Activated T-cell treated with anti-CD3 and anti-CD28 coated beads for 1 hour (primary cell): ENCODE results near the gene GOLGB1.
"Not testable (repeated sequence)": the region's sequence is repeated elsewhere in the genome, so short reads cannot be mapped to it uniquely, and the experiment has no call there.

Experiments used
- DNase-seq: peaks from one replicate; pipeline ENCODE4 v3.0.0-alpha.2; 2020; ENCODE audit warnings: low read depth

Gene GOLGB1

DNA sequence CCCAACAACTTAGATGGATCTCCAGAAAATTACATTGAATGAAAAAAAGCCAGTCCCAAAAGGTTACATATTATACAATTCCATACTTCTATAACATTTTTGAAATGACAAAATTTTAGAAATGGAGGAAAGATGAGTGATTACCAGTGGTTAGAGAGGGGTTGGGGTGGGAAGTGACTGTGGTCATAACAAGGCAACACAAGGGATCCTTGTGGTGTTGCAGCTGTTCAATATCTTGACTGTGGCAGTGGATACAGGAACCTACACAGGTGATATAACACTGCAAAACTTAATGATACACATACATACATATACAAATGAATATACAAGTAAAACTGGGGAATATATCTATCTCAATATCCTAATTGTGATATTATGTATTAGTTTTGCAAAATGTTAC is 9.6 kb downstream of the GOLGB1 start:
- DNase-seq, result no peak

DNA sequence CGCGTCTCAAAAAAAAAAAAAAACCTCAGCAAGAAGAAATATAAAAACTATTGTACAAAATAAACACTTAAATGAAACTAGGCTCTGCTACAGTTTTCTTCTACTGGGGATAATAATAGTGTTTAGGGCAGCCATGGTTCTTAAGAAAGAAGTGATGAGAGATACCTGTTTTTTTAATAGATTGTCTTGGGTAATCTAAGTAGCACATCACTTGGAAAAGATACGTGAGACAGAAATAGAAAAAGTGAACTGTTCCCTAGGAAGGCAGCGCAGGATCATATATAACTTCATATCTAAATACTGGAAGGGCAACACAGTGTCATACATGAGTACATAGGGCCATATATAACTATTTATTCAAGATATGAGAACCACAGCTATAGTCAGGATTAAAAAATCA is 11.9 kb downstream of the GOLGB1 start:
- DNase-seq, result no peak

DNA sequence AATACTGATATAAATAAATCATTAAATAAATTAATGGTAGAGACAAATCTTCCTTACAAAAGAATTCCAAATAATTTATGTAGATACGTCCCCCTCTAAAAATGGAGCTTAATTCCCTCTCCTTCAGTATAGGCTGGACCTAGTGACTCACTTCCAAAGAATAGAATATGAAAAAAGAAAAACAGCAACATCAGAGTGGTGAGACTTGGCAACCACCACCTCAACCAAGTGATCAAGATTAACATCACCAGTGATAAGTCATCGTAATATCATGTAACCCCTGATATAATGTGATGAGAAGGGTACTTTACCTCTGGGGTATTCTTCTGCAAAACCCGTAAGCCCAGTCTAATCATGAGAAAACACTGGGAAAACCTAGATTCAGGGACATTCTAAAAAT is 13.4 kb downstream of the GOLGB1 start:
- DNase-seq, result no peak

DNA sequence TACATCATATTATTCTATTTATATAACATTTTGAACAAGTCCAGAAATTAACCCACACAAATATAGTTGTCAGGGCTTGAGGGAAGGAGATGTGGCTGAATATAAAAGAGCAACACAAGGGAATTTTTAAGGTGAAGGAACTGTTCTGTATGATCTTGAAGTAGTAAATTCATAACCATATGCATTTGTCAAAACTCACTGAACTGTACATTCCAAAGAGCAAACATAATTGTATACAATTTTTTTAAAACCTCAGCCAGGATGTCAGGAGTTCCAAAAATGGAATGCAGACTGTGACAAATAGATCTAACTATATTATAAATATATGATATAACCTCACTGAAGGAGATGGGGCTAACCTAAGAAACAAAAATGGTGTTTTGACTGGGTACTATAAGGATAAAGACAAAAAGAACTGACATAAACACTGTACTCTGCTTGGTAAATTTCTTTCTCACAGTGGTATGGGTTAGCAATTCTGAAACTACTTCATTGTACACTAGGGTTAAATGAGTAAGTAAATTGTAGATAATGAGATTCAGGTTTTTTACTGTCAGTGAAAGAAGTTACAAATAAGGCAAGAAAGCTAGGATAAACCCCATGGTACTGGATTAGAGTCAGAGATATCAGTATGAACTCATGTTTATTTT is 14.4 kb downstream of the GOLGB1 start:
- no peak for DNase-seq

DNA sequence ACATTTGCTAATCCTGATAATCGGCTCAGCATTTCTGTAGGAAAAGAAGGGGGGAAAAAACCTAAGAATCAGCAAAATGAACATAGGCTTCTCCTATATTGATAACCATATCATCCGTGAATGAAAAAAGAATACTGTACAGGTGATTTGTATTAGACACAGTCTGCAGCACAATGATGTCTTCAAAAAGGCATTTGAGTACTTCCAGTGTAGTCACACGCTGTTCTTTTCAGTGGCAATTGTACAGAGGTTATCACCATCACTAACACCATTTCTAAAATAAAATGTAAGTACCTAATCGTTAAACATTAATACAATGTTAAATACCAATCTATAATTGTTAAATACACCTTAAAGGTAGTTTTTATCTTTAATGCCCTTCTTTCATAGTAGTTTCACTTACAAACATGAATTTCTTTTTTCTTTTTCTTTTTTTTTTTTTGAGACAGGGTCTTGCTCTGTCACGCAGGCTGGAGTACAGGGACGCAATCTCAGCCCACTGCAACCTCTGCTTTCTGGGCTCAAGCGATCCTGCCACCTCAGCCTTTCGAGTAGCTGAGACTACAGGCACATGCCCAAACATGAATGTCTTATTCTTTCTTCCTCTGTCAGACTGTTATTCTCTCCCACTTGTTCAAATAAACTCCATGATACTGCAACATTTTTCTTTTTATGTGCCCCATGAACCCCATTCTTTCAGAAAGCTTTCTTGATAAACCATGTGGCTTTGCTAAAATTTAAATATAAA is 18.4 kb downstream of the GOLGB1 start:
- no peak for DNase-seq

DNA sequence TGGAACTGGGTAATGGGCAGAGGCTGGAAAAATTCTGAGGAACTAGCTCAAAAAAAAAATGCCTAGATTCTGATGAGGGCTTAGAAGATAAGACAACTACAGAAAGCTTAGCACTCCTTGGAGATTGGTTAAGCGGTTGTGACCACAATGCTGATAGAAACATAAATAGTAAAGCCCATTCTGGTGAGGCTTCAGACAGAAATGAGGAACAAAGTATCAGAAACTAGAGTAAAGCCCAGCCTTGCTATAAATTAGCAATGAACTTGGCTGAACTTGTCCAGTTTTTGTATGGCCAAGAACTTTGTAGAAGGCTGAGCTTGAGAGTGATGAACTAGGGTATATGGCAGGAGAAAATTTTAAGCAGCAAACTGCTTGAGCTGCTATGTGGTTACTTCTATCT is 25.4 kb downstream of the GOLGB1 start:
- DNase-seq, result no peak

DNA sequence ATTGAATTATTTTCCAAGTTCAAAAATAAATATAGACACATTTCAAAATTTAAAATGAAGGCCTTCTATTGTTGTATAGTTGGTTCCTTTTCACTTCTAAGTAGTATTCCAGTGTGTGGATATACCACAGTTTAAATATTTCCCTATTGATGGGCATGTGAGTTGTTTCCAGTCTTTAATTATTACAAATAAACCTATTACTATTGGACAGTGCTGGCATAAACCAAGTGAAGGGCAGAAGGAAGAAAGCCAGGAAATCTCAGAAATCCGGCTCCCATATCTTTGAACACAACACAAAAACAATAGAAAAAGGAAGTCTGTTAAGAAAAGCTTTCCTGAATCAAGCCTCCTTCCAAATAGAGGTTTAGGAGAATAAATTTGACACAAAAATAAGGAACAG is 26.1 kb downstream of the GOLGB1 start:
- DNase-seq, result no peak

DNA sequence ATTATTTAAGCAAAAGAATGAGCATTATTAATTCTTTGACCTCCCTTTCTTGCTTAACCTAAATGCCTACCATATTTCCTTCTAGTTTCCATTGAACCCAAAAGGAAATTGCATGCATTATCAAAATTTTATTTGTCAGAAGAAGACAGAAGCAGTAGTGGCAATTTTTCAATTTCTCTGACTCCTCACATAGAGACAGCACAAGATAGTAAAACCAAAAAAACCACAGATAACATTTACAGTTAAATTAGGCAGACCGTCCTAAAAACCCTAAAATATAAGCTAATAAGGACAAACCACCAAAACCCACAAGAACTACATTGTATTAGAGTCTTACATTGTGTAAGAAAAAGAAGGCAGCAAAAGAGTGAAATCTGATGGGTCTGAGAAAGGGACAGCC is 27.1 kb downstream of the GOLGB1 start:
- no peak for DNase-seq

DNA sequence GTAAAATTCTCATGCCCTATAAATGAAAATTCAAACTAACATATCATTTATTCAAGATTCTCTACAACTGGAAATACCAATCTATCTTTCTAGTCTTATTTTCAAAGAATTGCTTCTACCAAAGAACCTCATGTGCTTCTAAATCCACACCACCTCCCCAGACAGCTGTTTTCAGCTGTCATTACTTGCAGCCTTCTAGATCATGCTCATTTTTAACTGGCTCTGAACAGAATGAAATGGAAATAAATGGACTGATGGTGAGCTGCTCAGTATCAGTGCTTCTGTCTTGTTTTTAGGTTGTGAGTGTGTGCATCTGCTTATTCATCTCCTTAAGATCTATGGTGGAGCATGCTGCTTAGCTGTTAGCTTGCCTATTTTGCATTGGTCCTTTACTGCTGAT is 29.4 kb downstream of the GOLGB1 start:
- no peak for DNase-seq

DNA sequence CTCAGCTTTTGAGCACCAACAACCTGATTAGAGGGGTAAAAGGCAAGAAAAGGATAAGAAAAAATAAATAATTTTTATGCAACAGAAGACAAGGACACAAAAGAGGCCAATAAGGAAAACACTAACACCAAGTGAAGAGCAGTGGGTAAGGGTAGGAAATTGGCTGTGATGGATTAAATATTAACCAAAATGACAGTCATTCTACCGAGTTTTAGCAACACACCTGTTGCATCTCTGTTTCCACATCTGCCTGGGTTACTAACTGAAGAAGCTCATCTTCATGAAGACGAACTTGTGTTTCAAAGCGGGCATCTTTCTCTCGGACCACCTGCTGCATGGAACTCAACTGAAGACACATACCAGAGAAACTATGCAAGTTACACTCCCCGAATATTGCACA is 30.1 kb downstream of the GOLGB1 start:
- no peak for DNase-seq

DNA sequence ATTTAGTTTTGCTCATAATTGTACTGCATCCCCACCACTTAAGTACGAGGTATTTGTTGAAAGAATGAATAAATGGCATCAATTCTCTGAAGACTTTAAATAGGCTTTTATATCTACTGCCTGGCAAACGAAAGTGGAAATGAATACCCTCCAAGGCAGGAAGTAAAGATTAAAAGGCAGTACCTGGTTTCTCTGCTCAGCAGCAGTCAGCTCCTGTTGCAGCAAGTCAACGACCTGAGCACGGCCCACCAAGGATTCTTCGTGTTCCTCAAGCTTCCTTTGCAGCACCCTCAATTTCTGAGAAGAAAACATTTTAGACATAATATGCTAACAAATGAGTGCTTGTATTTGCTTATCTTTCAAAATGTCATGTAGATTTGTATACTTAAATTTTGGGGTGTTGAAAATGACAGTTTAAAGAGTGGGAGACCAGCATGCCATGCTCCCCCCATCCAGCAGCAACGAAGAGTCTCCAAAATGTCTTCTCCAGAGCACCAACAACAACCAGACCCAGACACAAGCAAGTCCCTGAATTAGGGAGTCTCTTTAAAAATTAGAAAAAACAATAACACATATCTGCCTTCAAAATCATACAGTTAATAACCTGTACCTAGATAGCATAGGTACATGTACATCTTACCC is 31.2 kb downstream of the GOLGB1 start:
- no peak for DNase-seq

DNA sequence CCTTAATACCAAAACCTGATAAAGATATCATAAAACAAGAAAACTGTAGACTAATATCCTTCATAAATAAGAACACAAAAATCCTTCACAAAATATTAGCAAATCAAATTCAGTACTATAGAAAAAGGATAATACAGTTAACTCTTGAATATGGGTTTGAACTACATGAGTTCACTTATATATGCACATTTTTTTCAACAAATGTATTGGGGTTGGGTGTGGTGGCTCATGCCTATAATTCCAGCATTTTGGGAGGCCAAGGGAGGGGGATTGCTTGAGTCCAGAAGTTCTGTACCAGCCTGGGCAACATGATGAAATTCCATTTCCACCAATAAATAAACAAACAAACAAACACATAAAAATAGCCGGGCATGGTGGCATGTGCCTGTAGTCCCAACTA is 39.2 kb downstream of the GOLGB1 start:
- DNase-seq, result no peak

DNA sequence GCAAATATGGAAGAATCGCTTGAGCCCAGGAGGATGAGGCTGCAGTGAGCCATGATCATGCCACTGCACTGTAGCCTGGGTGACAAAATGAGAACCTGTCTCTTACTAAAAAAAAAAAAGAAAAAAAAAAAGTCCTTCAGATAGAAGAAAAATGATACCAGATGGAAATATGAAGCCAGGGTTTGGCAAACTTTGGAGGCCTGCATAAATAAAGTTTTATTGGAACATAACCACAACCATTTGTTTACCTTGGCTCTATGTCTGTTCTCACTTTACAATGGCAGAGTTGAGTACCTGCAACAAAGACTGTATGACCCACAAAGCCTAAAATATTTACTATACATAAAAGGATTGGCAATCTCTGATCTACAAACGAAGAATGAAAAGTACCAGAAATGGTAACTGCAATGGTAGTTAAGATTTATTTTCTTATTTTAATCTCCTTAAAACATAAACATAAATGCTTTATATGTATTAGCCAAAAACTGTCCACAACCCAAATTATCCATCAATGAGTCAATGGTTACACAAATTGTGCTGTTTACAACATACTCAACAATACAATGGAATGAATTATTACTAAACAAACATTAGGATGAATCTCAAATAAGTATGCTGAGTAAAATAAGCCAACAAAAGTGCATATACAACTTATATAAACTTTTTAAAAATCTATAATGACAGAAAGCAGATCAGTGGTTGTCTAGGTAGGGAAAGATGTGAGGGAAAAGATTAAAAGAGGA is 41.8 kb downstream of the GOLGB1 start:
- no peak for DNase-seq

DNA sequence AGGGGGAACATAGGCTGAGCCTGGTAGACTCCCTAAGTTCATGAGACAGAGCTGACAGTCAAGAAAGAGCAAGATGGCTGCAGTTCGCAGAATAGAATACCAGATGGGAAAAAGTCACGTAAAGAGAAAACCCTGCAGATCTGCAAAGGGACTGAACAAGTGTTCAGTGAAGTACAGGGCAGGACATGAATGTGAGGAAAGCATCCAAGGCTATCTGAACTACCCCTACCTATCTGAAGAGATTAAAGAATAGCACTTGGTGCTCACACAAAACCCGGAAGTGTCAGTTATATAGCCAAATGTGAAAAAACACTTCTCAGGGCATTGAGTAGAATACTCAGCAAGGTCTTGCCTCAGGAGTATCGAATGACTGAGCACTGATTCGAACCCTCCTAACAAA is 44.0 kb downstream of the GOLGB1 start:
- no peak for DNase-seq

DNA sequence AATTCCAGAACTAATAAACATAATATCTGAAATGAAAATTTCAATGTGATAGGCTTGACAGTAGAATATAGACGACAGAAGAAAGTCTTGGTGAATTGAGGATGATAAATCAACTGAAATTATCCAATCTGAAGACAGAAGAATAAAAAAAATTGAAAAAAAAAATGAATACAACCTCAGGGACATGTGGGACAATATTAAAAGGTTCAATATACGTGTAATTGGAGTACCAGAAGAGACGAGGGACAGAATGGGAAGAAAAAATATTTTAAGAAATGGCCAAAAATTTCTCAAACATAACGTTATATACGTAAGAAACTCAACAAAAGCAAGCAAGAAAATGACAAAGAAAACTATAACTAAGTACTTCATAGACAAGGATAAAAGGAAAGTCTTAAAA is 45.6 kb downstream of the GOLGB1 start:
- DNase-seq, result no peak

DNA sequence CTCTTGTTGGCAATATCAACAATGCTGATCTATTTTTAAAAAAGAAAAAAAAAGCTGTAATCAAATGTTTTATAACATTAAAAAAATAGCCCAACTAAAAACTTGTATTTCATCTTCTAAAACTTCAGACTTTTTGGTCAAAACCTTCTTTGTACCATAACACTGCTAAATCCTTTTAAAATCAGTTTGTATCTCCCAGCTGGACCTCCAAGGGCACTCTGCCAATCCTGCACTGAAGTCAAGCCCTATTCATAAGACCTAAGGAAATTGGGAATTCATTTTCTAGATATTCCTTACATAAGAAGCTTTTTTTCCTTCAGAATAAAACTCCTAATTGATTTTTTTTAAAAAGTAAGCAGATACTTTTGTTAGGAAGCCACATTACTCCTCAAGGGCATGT is 50.6 kb downstream of the GOLGB1 start:
- no peak for DNase-seq

DNA sequence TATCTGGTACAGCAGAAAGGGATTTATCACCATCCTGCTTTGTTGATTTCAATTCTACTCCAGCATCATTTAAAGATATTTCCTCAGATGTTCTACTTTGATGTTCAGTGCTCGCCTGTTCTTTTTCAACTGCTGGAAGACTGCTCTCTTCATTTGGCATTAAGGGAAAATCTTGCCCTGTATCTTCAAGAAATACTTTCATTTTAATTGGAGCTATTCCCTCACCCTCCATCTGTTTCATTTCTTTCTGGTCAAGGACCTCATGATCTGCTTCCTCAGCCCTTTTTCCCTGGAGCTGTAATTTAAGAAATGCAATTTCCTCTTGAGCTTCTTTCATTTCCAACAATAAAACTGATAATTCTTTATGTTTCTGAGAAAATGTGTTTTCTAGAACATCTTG is 51.1 kb downstream of the GOLGB1 start:
- no peak for DNase-seq

DNA sequence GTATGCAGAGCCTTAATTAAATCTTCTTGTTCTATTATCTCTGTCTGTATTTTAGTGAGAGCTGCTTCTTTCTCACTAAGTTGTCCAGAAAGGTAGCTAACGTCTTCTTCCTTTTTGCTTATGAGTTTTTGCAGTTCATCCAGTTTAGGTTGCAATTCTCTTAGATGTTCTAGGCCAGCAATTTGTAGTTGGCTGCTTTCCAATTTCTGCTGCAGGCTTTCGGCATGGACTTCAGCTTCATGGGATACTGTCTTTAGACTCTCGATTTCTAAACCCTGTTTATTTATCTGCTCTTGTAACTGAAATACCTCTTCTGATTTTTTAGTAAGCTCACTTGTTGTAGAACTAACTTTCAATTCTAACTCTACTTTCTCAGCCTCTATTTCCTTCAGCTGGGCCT is 53.4 kb downstream of the GOLGB1 start:
- no peak for DNase-seq

DNA sequence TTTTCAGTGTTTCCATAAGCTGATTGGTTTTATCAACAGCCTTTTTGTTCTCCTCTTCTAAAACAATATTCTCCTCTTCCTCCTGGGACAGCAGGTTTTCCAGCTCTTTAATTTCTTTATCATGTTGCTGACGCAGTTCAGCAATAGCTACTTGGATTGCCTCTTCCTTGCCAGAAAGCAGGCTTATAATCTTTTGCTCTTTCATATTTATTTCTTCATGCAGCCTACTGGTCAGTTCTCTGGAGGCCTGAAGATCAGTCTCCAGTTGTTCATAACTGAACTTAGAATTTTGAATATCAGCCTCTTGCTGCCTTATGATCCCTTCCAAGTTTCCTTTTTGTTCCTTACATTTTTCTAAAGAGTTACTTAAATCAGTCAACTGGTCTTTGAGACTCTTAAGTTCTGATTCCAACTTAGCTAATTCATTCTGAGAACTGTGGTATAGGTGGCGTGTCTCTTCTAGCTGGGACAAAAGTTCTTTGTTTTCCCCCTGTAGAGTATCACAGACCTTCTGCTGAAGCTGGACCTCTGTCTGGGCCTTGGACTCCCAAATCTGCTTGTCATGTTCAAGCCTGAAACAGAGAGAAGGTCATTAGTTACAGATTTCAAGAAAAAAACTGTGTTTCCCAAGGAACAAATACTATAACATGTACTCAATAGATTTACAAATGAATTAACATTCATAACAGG is 57.4 kb downstream of the GOLGB1 start:
- no peak for DNase-seq

DNA sequence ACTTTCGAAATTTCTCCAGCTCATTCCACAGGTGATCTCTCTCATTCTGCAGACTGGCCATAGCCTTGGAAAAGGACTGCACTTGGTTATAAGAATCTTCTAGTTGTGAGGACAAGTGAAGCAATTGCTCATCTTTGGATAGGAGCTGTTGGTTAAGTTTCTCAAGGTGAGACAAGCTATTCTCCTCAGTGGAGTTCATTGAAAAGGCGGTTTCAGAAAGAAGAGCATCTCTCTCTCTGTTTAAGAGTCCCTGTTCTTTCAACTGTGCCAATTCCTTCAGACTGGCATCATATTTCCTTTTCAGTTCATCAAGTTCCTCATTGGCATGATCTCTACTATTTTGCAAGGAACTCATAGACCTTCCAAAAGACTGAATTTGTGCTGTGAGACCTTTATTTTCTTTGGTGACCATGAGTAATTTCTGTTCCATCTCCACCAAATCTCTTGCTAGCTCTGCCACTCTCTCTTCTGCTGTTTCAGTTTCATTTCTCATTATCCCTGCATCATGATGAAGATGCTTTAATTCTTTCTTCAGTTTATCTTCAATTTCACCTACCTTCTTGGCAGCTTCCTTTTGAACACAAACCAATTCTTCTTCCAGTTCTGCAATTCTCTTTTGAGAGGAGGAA is 58.6 kb downstream of the GOLGB1 start:
- no peak for DNase-seq

DNA sequence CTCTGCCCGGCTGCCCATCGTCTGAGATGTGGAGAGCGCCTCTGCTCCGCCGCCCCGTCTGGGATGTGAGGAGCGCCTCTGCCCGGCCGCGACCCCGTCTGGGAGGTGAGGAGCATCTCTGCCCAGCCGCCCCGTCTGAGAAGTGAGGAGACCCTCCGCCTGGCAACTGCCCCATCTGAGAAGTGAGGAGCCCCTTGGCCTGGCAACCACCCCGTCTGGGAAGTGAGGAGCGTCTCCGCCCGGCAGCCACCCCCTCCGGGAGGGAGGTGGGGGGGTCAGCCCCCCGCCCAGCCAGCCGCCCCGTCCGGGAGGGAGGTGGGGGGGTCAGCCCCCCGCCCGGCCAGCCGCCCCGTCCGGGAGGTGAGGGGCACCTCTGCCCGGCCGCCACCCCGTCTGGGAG is 60.8 kb downstream of the GOLGB1 start:
- DNase-seq, result not testable (repeated sequence)

DNA sequence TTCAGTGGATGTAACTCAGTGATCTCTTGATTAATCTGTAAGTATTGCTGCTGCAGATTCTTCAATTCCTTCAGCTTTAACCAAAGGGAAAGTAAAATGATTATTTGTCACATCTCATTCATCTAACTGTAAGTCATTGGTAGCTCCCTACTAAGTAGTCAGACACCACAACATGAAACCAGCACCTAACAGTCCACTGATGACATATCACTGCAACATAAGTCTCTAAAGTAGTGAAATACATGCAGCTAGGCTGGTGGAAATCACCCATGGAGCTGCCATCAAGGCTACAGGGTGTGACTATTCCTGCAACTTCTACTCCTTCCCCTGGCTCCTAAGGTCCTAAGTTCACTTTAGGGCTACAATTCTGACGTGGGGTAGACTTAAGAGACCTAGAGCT is 67.7 kb downstream of the GOLGB1 start:
- no peak for DNase-seq
